ENCODE results near the gene KCNIP4. TPM values are rescaled to one million over a fixed set of nuclear protein-coding genes. Genes with fewer than 3 reads are reported as not detected.

Gene KCNIP4
- total and polyA plus RNA-seq, 2 donors (not counting 1 experiment from before 2014, with no cell fraction given) = not detected

- CTCF ChIA-PET = no interaction called here
- Histone ChIP-seq H3K9ac (ENCODE audit: low read length) (no peak overlapping the region), H3K4me3 (ENCODE audit: control extremely low read depth in 1 of 5, extremely low read depth in 1 of 5, insufficient read depth in 1 of 5, low read depth in 2 of 5, low read length in 4 of 5) (no peak overlapping the region), H4K20me1 (ENCODE audit: control insufficient read depth, insufficient read depth, low read length, poor library complexity, severe bottlenecking) (no peaks in the 10 kb centered on the region), H3K9me3 (ENCODE audit: control extremely low read depth in 1 of 3, control insufficient read depth in 2 of 3, insufficient read depth in 1 of 3, low read length in 2 of 3) (peaks cover 0 to 2% (median 0%) of the 10 kb centered on the region in 3 donors), H3K27ac (ENCODE audit: low read length in 2 of 2) (no peak overlapping the region), H3K79me2 (ENCODE audit: control insufficient read depth, insufficient read depth, low read length) (no peaks in the 10 kb centered on the region), H3K36me3 (replicated peaks in 1 of 2; ENCODE audit: control extremely low read depth in 1 of 2, control insufficient read depth in 1 of 2, extremely low read depth in 1 of 2, insufficient read depth in 2 of 2, low read length in 1 of 2) (no peaks in the 10 kb centered on the region), H3K27me3 (replicated peaks in 1 of 4; ENCODE audit: control extremely low read depth in 1 of 4, control insufficient read depth in 3 of 4, insufficient read depth in 4 of 4, low read length in 3 of 4) (no peaks in the 10 kb centered on the region), H2AFZ (ENCODE audit: insufficient read depth, low read depth, low read length, poor library complexity, severe bottlenecking) (no peak overlapping the region), H3K4me1 (ENCODE audit: control insufficient read depth in 2 of 2, insufficient read depth in 2 of 2, low read length in 2 of 2) (no peaks in the 10 kb centered on the region), H3K4me2 (replicated peaks; ENCODE audit: low read depth, low read length, poor library complexity, severe bottlenecking) (no peak overlapping the region)
- H3K4me1 Mint-ChIP-seq = no peaks in the 10 kb centered on the region
- DNase-seq (no peak), ATAC-seq (ENCODE audit: low read depth) (no peak)
- H3K27me3 Mint-ChIP-seq = no peaks in the 10 kb centered on the region
- WGBS (ENCODE audit: insufficient coverage) = 84% methylated on average over 2 of the region's 3 CpGs
- H3K27ac Mint-ChIP-seq = no peak overlapping the region
- POLR2A ChIA-PET = no interaction called here
- intact Hi-C loops (cut with micrococcal nuclease) = no loop called here
- H3K9me3 Mint-ChIP-seq (ENCODE audit: insufficient read depth) = no peaks in the 10 kb centered on the region
- TF ChIP-seq EZH2 (IDR thresholded peaks at IDR 0.05; ENCODE audit: borderline replicate concordance, insufficient read depth, low read depth, low read length, poor library complexity, severe bottlenecking) (no peak), CTCF (IDR thresholded peaks at IDR 0.05) (no peak)
- H3K4me3 Mint-ChIP-seq = no peak overlapping the region
Observed at GRCh38 chr4:21921526-21922180, 26.9 kb downstream of the KCNIP4 start.

GRCh38 chr4:21915761-21916160, 32.8 kb downstream of the KCNIP4 start:
- no peak overlapping the region for H3K4me2 ChIP-seq (replicated peaks; ENCODE audit: low read depth, low read length, poor library complexity, severe bottlenecking)
- ChIA-PET CTCF (no interaction called here), POLR2A (no interaction called here)
- Mint-ChIP-seq H3K27ac (no peak overlapping the region), H3K4me1 (no peaks in the 10 kb centered on the region), H3K9me3 (ENCODE audit: insufficient read depth) (no peaks in the 10 kb centered on the region), H3K27me3 (no peaks in the 10 kb centered on the region), H3K4me3 (no peak overlapping the region)
- TF ChIP-seq CTCF (IDR thresholded peaks at IDR 0.05) = no peak
- TF ChIP-seq EZH2 (IDR thresholded peaks at IDR 0.05; ENCODE audit: borderline replicate concordance, insufficient read depth, low read depth, low read length, poor library complexity, severe bottlenecking) = no peak
- no peaks in the 10 kb centered on the region for H3K36me3 ChIP-seq (replicated peaks in 1 of 2; ENCODE audit: control extremely low read depth in 1 of 2, control insufficient read depth in 1 of 2, extremely low read depth in 1 of 2, insufficient read depth in 2 of 2, low read length in 1 of 2)
- H3K4me3 ChIP-seq (ENCODE audit: control extremely low read depth in 1 of 5, extremely low read depth in 1 of 5, insufficient read depth in 1 of 5, low read depth in 2 of 5, low read length in 4 of 5) = no peak overlapping the region
- intact Hi-C loops (cut with micrococcal nuclease) = no loop called here
- DNase-seq (no peak), ATAC-seq (ENCODE audit: low read depth) (no peak)
- H3K4me1 ChIP-seq (ENCODE audit: control insufficient read depth in 2 of 2, insufficient read depth in 2 of 2, low read length in 2 of 2) = no peaks in the 10 kb centered on the region
- no peaks in the 10 kb centered on the region for H3K27me3 ChIP-seq (replicated peaks in 1 of 4; ENCODE audit: control extremely low read depth in 1 of 4, control insufficient read depth in 3 of 4, insufficient read depth in 4 of 4, low read length in 3 of 4)
- H2AFZ ChIP-seq (ENCODE audit: insufficient read depth, low read depth, low read length, poor library complexity, severe bottlenecking) = no peak overlapping the region
- no peak overlapping the region for H3K9ac ChIP-seq (ENCODE audit: low read length)
- peaks cover 0 to 2% (median 0%) of the 10 kb centered on the region in 3 donors for H3K9me3 ChIP-seq (ENCODE audit: control extremely low read depth in 1 of 3, control insufficient read depth in 2 of 3, insufficient read depth in 1 of 3, low read length in 2 of 3)
- H4K20me1 ChIP-seq (ENCODE audit: control insufficient read depth, insufficient read depth, low read length, poor library complexity, severe bottlenecking) = no peaks in the 10 kb centered on the region
- H3K27ac ChIP-seq (ENCODE audit: low read length in 2 of 2) = no peak overlapping the region
- 75% methylated on average over 3 of the region's 3 CpGs for WGBS (ENCODE audit: insufficient coverage)
- H3K79me2 ChIP-seq (ENCODE audit: control insufficient read depth, insufficient read depth, low read length) = no peaks in the 10 kb centered on the region
